Central memory CD8-positive, alpha-beta T cell (primary cell): ENCODE measurements around the gene MYADML2.

Experiments
- ATAC-seq: fragments of 150-1000 bp; cut with Tn5 transposase; replicated peaks from 2 replicates; pipeline ENCODE4 v1.10.0; 2022; ENCODE audit warnings: mild to moderate bottlenecking, moderate FRiP score, moderate number of reproducible peaks; ENCODE audit not compliant: poor library complexity, severe bottlenecking; ENCODE audit errors: extremely low read depth
- DNase-seq, 2 donors: peaks; one replicate each; pipeline ENCODE4 v3.0.0; 2021; ENCODE audit warnings: low spot score in 2 of 2
- H3K27ac Mint-ChIP-seq: one replicate; pipeline ENCODE4 v1.8.0; 2022; ENCODE audit warnings: low read depth, mild to moderate bottlenecking, moderate library complexity, mixed read lengths
- H3K27me3 Mint-ChIP-seq: one replicate; pipeline ENCODE4 v1.8.0; 2022; ENCODE audit warnings: mixed read lengths
- H3K36me3 Mint-ChIP-seq: one replicate; pipeline ENCODE4 v1.8.0; 2022; ENCODE audit warnings: mild to moderate bottlenecking, moderate library complexity, mixed read lengths; ENCODE audit not compliant: insufficient read depth
- H3K4me1 Mint-ChIP-seq: one replicate; pipeline ENCODE4 v1.8.0; 2022; ENCODE audit warnings: mixed read lengths
- H3K4me3 Mint-ChIP-seq: one replicate; pipeline ENCODE4 v1.8.0; 2022; ENCODE audit warnings: mild to moderate bottlenecking, moderate library complexity, mixed read lengths
- H3K9me3 Mint-ChIP-seq: one replicate; pipeline ENCODE4 v1.8.0; 2022; ENCODE audit warnings: mixed read lengths

The MYADML2 gene

DNA sequence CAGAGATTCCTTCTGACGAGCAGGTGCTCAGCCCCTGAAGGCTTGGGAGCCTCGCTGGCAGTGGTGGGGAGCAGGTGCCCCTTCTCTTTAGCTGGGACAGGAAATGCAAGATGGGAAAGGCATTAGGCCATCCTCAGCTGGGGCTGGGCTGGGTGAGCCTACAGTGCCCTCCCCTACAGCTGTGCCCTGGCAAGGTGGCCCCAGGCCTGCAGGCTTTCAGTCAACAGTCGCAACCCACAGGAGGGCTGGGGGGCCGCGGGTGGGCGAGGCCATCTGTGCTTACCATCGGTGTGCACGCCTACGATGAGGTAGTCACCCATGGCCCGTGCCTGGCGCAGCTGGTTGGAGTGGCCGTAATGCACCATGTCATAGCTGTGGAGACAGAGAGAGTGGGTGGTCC lies 37.8 kb downstream of the MYADML2 start:
- Mint-ChIP-seq H3K4me1 (peaks cover 8% of the 10 kb centered on the region), H3K36me3 (peaks cover 22% of the 10 kb centered on the region), H3K27me3 (no peaks in the 10 kb centered on the region), H3K9me3 (no peaks in the 10 kb centered on the region), H3K4me3 (peak overlapping the region; percentile 20), H3K27ac (no peak overlapping the region)
- ATAC-seq (no peak), DNase-seq (no peak)

GRCh38 chr17:81908793-81909192 lies 38.2 kb downstream of the MYADML2 start:
- Mint-ChIP-seq H3K27me3 (no peaks in the 10 kb centered on the region), H3K4me1 (peaks cover 8% of the 10 kb centered on the region), H3K9me3 (no peaks in the 10 kb centered on the region), H3K27ac (no peak overlapping the region), H3K4me3 (no peak overlapping the region), H3K36me3 (peaks cover 22% of the 10 kb centered on the region)
- no peak for DNase-seq
- ATAC-seq, result no peak

DNA sequence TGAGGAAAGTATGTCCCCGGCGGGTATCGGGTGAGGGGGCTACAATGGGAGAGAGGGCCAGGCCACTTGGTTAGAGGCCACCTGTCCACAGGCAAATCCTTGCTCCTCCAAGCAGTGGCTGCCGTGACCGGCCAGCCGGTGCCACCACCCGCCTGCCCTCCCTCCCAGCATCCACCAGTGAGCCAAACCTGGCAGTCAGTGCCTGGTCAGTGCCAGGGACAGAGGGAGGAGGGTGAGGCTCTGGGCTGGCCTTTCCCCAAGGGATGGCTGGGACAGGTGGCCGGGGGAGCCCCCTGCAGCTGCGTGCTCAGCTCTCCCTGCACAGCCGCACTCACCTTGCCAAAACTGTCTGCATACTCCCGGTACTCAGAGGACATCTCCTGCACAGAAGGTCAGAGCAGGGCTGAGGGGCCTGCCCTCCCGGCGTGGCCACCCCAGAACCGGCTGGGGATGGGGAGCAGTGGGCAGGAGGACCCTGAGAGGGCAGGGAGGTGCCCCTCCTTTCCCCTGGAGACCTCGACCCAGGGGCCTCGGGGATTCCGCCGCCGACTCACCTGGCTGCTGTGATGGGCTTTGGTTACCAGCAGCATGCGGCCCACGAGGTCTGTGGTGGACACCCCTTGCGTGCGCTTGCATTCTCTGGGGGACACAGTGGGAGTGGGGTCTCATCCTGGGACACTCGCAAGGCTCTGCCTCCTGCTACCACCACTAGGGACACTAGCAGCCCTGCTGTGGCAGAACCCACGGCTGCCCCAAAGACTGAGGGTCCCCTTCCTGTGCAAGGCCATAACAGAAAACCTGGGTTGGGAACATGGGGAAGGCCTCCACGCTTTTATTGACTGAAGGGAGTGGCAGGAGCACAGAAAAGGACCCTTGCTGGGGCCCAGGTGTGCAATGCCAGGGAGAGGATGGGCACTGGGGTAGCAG lies 39.6 kb downstream of the MYADML2 start:
- ATAC-seq (no peak), DNase-seq (no peak)
- Mint-ChIP-seq H3K27me3 (no peaks in the 10 kb centered on the region), H3K4me1 (peaks cover 8% of the 10 kb centered on the region), H3K9me3 (no peaks in the 10 kb centered on the region), H3K4me3 (no peak overlapping the region), H3K27ac (no peak overlapping the region), H3K36me3 (peaks cover 16% of the 10 kb centered on the region)

- H3K4me3 Mint-ChIP-seq, result no peak overlapping the region
- peaks cover 2% of the 10 kb centered on the region for H3K4me1 Mint-ChIP-seq
- no peaks in the 10 kb centered on the region for H3K9me3 Mint-ChIP-seq
- no peak for DNase-seq
- no peak overlapping the region for H3K27ac Mint-ChIP-seq
- peaks cover 10% of the 10 kb centered on the region for H3K36me3 Mint-ChIP-seq
- H3K27me3 Mint-ChIP-seq, result no peaks in the 10 kb centered on the region
- no peak for ATAC-seq
Observed at GRCh38 chr17:81906476-81907218, 40.4 kb downstream of the MYADML2 start.

DNA sequence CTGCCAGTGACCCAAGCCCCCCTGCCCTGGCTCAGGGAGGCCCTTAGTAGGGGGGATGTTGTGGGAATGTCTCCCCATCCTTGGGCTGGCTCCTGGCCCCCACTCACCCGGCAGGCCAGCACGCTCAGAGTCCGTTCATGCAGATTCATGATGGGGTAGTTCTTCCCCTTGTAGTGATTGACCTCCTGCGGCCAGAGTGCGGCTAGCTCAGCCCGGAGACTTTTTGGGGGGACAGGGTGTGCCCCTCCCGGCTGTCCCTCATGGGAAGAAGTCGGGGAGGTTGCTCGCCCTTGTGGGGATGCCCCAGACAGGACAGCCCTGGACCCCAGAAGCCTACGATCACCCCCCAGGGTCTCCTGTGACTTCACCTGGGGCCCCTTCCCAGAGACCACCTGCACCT lies 41.0 kb downstream of the MYADML2 start:
- peaks cover 7% of the 10 kb centered on the region for H3K36me3 Mint-ChIP-seq
- no peak overlapping the region for H3K27ac Mint-ChIP-seq
- no peaks in the 10 kb centered on the region for H3K4me1 Mint-ChIP-seq
- ATAC-seq, result no peak
- no peaks in the 10 kb centered on the region for H3K9me3 Mint-ChIP-seq
- no peak overlapping the region for H3K4me3 Mint-ChIP-seq
- H3K27me3 Mint-ChIP-seq, result peaks cover 6% of the 10 kb centered on the region
- no peak for DNase-seq

- Mint-ChIP-seq H3K4me1 (no peaks in the 10 kb centered on the region), H3K9me3 (no peaks in the 10 kb centered on the region), H3K27ac (no peak overlapping the region), H3K36me3 (peaks cover 5% of the 10 kb centered on the region), H3K4me3 (no peak overlapping the region), H3K27me3 (peaks cover 11% of the 10 kb centered on the region)
- DNase-seq, result no peak
- no peak for ATAC-seq
Observed at GRCh38 chr17:81905424-81905875, 41.6 kb downstream of the MYADML2 start.

DNA sequence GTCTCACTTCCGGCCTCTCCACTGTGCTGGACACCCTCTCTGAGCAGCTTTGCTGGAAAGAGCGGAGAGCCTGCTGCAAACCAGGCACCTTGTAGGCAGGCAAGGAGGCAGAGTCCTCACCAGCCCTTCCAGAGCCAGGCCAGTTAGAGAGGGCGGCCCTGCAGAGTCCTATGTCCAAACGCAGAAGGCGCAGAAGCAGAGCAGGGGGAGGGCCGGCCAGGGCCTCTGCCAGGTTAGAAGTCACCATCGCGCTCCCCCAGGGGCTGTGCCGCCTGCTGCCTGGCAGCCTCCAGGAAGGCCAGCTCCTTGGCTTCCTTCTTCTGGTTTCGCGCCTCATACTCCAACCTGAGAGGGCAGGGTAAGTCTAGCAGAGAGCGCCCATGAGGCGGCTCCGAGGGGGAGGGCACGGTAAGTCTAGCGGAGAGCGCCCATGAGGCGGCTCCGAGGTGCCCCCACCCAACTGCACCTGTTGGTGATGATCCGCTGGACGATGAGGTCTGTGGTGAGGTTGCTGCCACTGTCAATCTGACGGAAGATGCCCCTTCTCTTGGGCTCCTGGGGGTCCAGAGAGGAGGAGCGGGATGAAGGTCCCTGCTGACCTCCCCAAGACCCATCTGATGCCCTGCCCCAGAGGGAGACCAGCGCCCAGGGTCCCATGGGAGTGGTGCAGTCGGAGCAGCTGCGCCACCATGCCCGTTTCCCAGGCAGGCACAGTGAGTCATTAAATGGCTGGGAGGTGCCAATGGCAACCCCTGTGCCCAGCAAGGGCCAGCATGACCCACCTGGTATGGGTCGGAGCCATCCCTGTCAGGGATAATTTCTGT lies 42.2 kb downstream of the MYADML2 start:
- ATAC-seq (no peak), DNase-seq (no peak)
- Mint-ChIP-seq H3K4me1 (no peaks in the 10 kb centered on the region), H3K36me3 (peaks cover 6% of the 10 kb centered on the region), H3K27me3 (peaks cover 12% of the 10 kb centered on the region), H3K4me3 (no peak overlapping the region), H3K27ac (no peak overlapping the region), H3K9me3 (no peaks in the 10 kb centered on the region)

GRCh38 chr17:81903896-81904599 lies 43.0 kb downstream of the MYADML2 start:
- Mint-ChIP-seq H3K36me3 (peaks cover 8% of the 10 kb centered on the region), H3K27ac (no peak overlapping the region), H3K4me1 (no peaks in the 10 kb centered on the region), H3K4me3 (no peak overlapping the region), H3K27me3 (peaks cover 12% of the 10 kb centered on the region), H3K9me3 (no peaks in the 10 kb centered on the region)
- DNase-seq (no peak), ATAC-seq (no peak)

GRCh38 chr17:81903415-81903831 lies 43.6 kb downstream of the MYADML2 start:
- H3K9me3 Mint-ChIP-seq, result no peaks in the 10 kb centered on the region
- H3K36me3 Mint-ChIP-seq, result peaks cover 9% of the 10 kb centered on the region

GRCh38 chr17:81902653-81903414 lies 44.2 kb downstream of the MYADML2 start:
- peak; percentile 33 for ATAC-seq
- no peak overlapping the region for H3K27ac Mint-ChIP-seq

More at GRCh38 chr17:81903415-81903831, 43.6 kb downstream of the MYADML2 start:
- ATAC-seq (no peak), DNase-seq (no peak)
- H3K4me1 Mint-ChIP-seq, result no peaks in the 10 kb centered on the region
- H3K27ac Mint-ChIP-seq, result no peak overlapping the region
- H3K27me3 Mint-ChIP-seq, result peaks cover 12% of the 10 kb centered on the region
- H3K4me3 Mint-ChIP-seq, result no peak overlapping the region

DNA sequence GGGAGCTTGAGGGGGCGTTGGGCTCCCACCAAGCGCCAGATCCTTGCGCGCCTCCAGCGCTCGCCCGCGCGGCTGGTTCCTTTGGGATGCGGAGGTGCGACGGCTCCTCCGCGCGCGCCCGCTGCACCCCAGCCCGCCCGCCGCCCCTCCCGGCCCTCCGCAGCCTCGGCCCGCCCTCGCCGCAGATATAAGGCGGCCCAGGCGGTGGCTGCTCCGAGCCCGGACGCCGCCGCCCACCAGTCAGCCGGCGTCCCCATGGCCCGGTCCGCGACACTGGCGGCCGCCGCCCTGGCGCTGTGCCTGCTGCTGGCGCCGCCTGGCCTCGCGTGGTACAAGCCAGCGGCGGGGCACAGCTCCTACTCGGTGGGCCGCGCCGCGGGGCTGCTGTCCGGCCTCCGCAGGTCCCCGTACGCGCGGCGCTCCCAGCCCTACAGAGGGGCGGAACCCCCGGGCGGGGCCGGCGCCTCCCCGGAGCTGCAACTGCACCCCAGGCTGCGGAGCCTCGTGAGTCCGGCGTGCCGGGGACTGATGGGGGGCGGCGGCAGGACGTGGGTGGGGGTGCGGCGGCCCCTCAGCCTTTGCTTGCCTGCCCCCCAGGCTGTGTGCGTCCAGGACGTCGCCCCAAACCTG lies 44.9 kb downstream of the MYADML2 start, which contains the start of gene NPB:
NPB (plus strand) TSS at position 216 of the 630 bp plus-strand sequence; CDS start at position 256, 40 bp downstream.
- ATAC-seq, result peak; percentile 52
- Mint-ChIP-seq H3K4me1 (no peaks in the 10 kb centered on the region), H3K27me3 (peaks cover 12% of the 10 kb centered on the region), H3K36me3 (peaks cover 12% of the 10 kb centered on the region), H3K27ac (no peak within 1 kb of the TSS), H3K9me3 (no peaks in the 10 kb centered on the region), H3K4me3 (peak within 1 kb of the TSS; percentile 41)
- DNase-seq, result no peak

More at GRCh38 chr17:81902653-81903414, 44.2 kb downstream of the MYADML2 start:
- peaks cover 7% of the 10 kb centered on the region for H3K36me3 Mint-ChIP-seq
- H3K4me3 Mint-ChIP-seq, result peak overlapping the region; percentile 34
- no peak for DNase-seq
- no peaks in the 10 kb centered on the region for H3K9me3 Mint-ChIP-seq
- peaks cover 12% of the 10 kb centered on the region for H3K27me3 Mint-ChIP-seq
- H3K4me1 Mint-ChIP-seq, result no peaks in the 10 kb centered on the region
